Neural progenitor cell (in vitro differentiated cells): ENCODE data around the gene COG5. TPM values are rescaled to one million over a fixed set of nuclear protein-coding genes. Genes with fewer than 3 reads are reported as not detected.
A peak's percentile ranks its signal among the peaks of the same experiment; 100 is the strongest.

Experiments
- DNase-seq: peaks from one replicate; pipeline ENCODE4 v3.0.0-alpha.2; 2016; ENCODE audit warnings: low spot score
- H2AFZ ChIP-seq: fragments of 200-600 bp; sonication (generic); replicated peaks from 2 replicates; pipeline ENCODE4 v1.6.1; 2016; ENCODE audit warnings: antibody characterized with exemption
- H3F3A ChIP-seq: fragments of 200-600 bp; sonication (generic); 2 replicates; pipeline ENCODE4 v1.6.1; 2016; ENCODE audit warnings: antibody characterized with exemption, low read depth
- H3K27ac ChIP-seq: fragments of 200-600 bp; sonication (generic); 2 replicates; pipeline ENCODE4 v1.5.1; 2016; ENCODE audit warnings: mild to moderate bottlenecking
- H3K27me3 ChIP-seq: fragments of 200-600 bp; sonication (generic); 2 replicates; pipeline ENCODE4 v1.6.1; 2016; ENCODE audit warnings: mild to moderate bottlenecking, moderate library complexity
- H3K36me3 ChIP-seq: fragments of 200-600 bp; sonication (generic); 2 replicates; pipeline ENCODE4 v1.5.1; 2016
- H3K4me1 ChIP-seq: fragments of 200-600 bp; sonication (generic); 2 replicates; pipeline ENCODE4 v1.6.1; 2016; ENCODE audit warnings: mixed run types
- H3K4me2 ChIP-seq: fragments of 200-600 bp; sonication (generic); 2 replicates; pipeline ENCODE4 v1.6.1; 2016
- H3K4me3 ChIP-seq: fragments of 200-600 bp; sonication (generic); 2 replicates; pipeline ENCODE4 v1.5.1; 2016
- H3K79me2 ChIP-seq: fragments of 200-600 bp; sonication (generic); 2 replicates; pipeline ENCODE4 v1.6.1; 2016; ENCODE audit warnings: low read depth
- H3K9ac ChIP-seq: fragments of 200-600 bp; sonication (generic); 2 replicates; pipeline ENCODE4 v1.6.1; 2016
- H3K9me3 ChIP-seq: fragments of 200-600 bp; sonication (generic); 2 replicates; pipeline ENCODE4 v1.5.1; 2016; ENCODE audit warnings: low read depth
- H4K20me1 ChIP-seq: fragments of 200-600 bp; sonication (generic); 2 replicates; pipeline ENCODE4 v1.6.1; 2016; ENCODE audit warnings: low read depth
- H3K27ac Mint-ChIP-seq: 3 replicates; pipeline ENCODE4 v1.8.0; 2021; ENCODE audit warnings: mixed read lengths
- H3K27me3 Mint-ChIP-seq: 2 replicates; pipeline ENCODE4 v1.8.0; 2022; ENCODE audit warnings: low read depth, mild to moderate bottlenecking, inconsistent platforms, moderate library complexity, mixed read lengths; ENCODE audit not compliant: insufficient read depth
- H3K36me3 Mint-ChIP-seq: 3 replicates; pipeline ENCODE4 v1.8.0; 2021; ENCODE audit warnings: mixed read lengths
- H3K4me1 Mint-ChIP-seq: 3 replicates; pipeline ENCODE4 v1.8.0; 2021; ENCODE audit warnings: mixed read lengths
- H3K4me3 Mint-ChIP-seq: 3 replicates; pipeline ENCODE4 v1.8.0; 2021; ENCODE audit warnings: mild to moderate bottlenecking, moderate library complexity, mixed read lengths
- H3K9me3 Mint-ChIP-seq: 3 replicates; pipeline ENCODE4 v1.8.0; 2020; ENCODE audit warnings: mixed read lengths
- CTCF ChIP-seq: fragments of 200-600 bp; sonication (generic); IDR thresholded peaks from 2 replicates; pipeline ENCODE4 v1.5.1; 2017; ENCODE audit warnings: antibody characterized with exemption, mild to moderate bottlenecking
- EZH2 ChIP-seq: fragments of 200-600 bp; sonication (generic); IDR thresholded peaks from 2 replicates; pipeline ENCODE4 v1.6.1; 2017; ENCODE audit warnings: antibody characterized with exemption, mild to moderate bottlenecking, moderate library complexity
- EZH2phosphoT487 ChIP-seq: fragments of 200-600 bp; sonication (generic); IDR thresholded peaks from 2 replicates; pipeline ENCODE4 v1.6.1; 2017; ENCODE audit warnings: antibody characterized with exemption
- total RNA-seq: library from RNA; depleted of rRNA; stranded (reverse); fragments of >200 nt; gene quantifications from 2 replicates; pipeline ENCODE4 v1.2.3, GENCODE V29; 2015; ENCODE audit warnings: low replicate concordance

COG5 gene
- total RNA-seq, 1 donor from 2014 or later: 90.5 TPM

GRCh38 chr7:107167483-107168232 lies 396.1 kb downstream of the COG5 start:
- Histone ChIP-seq H4K20me1 (peaks cover 13% of the 10 kb centered on the region), H3K4me1 (peaks cover 16% of the 10 kb centered on the region), H3K4me3 (peak overlapping the region; percentile 62), H3K9me3 (no peaks in the 10 kb centered on the region), H3K79me2 (peaks cover 28% of the 10 kb centered on the region), H3K27ac (peak overlapping the region; percentile 95), H3F3A (peaks cover 37% of the 10 kb centered on the region), H3K27me3 (no peaks in the 10 kb centered on the region), H3K4me2 (peak overlapping the region; percentile 80), H3K9ac (peak overlapping the region; percentile 76), H3K36me3 (no peaks in the 10 kb centered on the region), H2AFZ (peak overlapping the region; percentile 98)
- no peaks in the 10 kb centered on the region for H3K27me3 Mint-ChIP-seq
- H3K9me3 Mint-ChIP-seq: no peaks in the 10 kb centered on the region
- peak overlapping the region; percentile 92 for H3K4me3 Mint-ChIP-seq
- H3K4me1 Mint-ChIP-seq: peaks cover 21% of the 10 kb centered on the region
- peak; percentile 74 for DNase-seq
- H3K27ac Mint-ChIP-seq: peak overlapping the region; percentile 91
- H3K36me3 Mint-ChIP-seq: no peaks in the 10 kb centered on the region
- no peak for TF ChIP-seq EZH2phosphoT487
- TF ChIP-seq CTCF: peak; percentile 55

- no peak for DNase-seq
- no peak for TF ChIP-seq CTCF
- no peak for TF ChIP-seq EZH2phosphoT487
- no peak for TF ChIP-seq EZH2
- no peaks in the 10 kb centered on the region for H3K9me3 ChIP-seq
- H3K27ac ChIP-seq: peak overlapping the region; percentile 95
- H3F3A ChIP-seq: peaks cover 33% of the 10 kb centered on the region
- peaks cover 16% of the 10 kb centered on the region for H3K4me1 ChIP-seq
- no peaks in the 10 kb centered on the region for H3K36me3 ChIP-seq
- peaks cover 8% of the 10 kb centered on the region for H4K20me1 ChIP-seq
- Mint-ChIP-seq H3K4me3 (peak overlapping the region; percentile 92), H3K27me3 (no peaks in the 10 kb centered on the region), H3K27ac (peak overlapping the region; percentile 91), H3K4me1 (peaks cover 21% of the 10 kb centered on the region), H3K9me3 (no peaks in the 10 kb centered on the region), H3K36me3 (no peaks in the 10 kb centered on the region)
- no peaks in the 10 kb centered on the region for H3K27me3 ChIP-seq
- H3K4me3 ChIP-seq: peak overlapping the region; percentile 62
- peaks cover 20% of the 10 kb centered on the region for H3K79me2 ChIP-seq
- peak overlapping the region; percentile 98 for H2AFZ ChIP-seq
- H3K4me2 ChIP-seq: peak overlapping the region; percentile 80
- H3K9ac ChIP-seq: peak overlapping the region; percentile 76
Measured at GRCh38 chr7:107166736-107167426, 396.8 kb downstream of the COG5 start.

GRCh38 chr7:107165341-107165740 lies 398.4 kb downstream of the COG5 start:
- Histone ChIP-seq H4K20me1 (peaks cover 5% of the 10 kb centered on the region), H3K9ac (no peak overlapping the region), H3K79me2 (peaks cover 5% of the 10 kb centered on the region), H3F3A (peaks cover 30% of the 10 kb centered on the region), H2AFZ (peak overlapping the region; percentile 52), H3K4me3 (no peak overlapping the region), H3K4me1 (peaks cover 12% of the 10 kb centered on the region), H3K4me2 (no peak overlapping the region), H3K9me3 (no peaks in the 10 kb centered on the region), H3K27me3 (no peaks in the 10 kb centered on the region), H3K27ac (no peak overlapping the region), H3K36me3 (no peaks in the 10 kb centered on the region)
- Mint-ChIP-seq H3K4me3 (no peak overlapping the region), H3K27me3 (no peaks in the 10 kb centered on the region), H3K36me3 (no peaks in the 10 kb centered on the region), H3K9me3 (no peaks in the 10 kb centered on the region), H3K4me1 (peaks cover 18% of the 10 kb centered on the region), H3K27ac (no peak overlapping the region)
- no peak for TF ChIP-seq EZH2phosphoT487
- no peak for TF ChIP-seq EZH2
- TF ChIP-seq CTCF: no peak
- no peak for DNase-seq
